ENCODE measurements around the gene TMEM91. TPM values are rescaled to one million over a fixed set of nuclear protein-coding genes. Genes with fewer than 3 reads are reported as not detected.

TMEM91 gene
- total and polyA plus RNA-seq, 9 of the 15 experiments (the other 6 are each of a cell fraction or from before 2014, with no cell fraction given): 1.2 to 5.2 (median 2.7) TPM

DNA sequence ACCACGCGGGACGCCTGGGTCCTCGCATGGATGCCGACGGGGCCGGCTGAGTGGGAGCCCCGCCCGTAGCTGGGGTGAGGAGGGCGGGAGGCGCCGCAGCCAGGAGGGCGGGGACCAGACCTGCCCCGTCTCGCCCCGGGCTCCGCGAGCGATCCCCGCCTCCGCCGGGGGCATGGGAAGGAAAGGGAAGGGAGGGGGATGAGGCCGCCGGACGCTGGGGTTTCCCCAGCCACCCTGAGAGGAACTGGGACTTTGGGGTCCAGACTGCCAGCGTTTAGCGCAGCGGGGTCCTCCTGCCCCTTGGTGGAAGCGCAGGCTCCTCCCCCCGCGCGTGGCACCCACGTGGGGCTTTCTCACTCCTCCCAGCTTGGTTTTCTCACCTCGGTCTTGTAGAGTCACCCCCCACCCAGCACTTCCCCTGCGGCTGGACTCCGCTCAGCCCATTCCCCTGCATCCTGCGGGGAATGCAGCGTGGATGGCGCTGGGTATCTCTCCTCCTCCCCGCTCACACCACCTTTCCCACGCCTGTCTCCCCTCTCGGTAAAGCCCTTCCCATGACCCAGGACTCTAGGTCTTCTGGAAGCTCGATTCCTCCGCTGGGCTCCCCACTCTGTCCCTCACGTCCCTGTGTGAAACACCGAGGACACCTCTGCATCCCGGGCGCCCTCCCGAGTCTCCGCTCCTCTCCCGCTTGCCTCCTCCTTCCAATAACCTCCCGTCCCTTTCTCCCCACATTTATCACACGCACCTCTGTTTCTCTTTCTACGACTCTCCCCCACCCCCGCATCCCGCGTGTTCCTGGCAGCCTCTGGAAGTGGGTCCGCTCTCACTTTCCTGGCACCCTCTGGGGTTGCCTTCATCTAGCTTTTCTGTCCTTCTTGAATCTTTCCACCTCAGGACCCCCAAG lies 24.7 kb upstream of the TMEM91 start:
- peaks cover 17% of the 10 kb centered on the region for H4K20me1 ChIP-seq (replicated peaks; ENCODE audit: control insufficient read depth, insufficient read depth, low read length)
- no peak for FAIRE-seq
- ChIA-PET POLR2A (interaction anchor here (0.6 to 3.1 kb wide), 12 partner anchors 9 to 155 kb away, joined by 3 to 20 read pairs (median 4); partner anchors contain the start of gene B9D2), CTCF (ENCODE audit: low intra/inter-chr PET ratio) (no interaction called here)
- peak overlapping the region; percentile 68; the same call in 1 of the 2 replicates for H2AFZ ChIP-seq (ENCODE audit: low read depth, low read length)
- peak overlapping the region; percentile 98 for H3K4me3 ChIP-seq
- peak overlapping the region; percentile 100 for H3K4me2 ChIP-seq (ENCODE audit: insufficient read depth, low read length)
- peak; percentile 83 to 89 (median 84) for DNase-seq (ENCODE audit: extremely low read depth in 1 of 4, low spot score in 3 of 4)
- intact Hi-C loops (cut with micrococcal nuclease): loop anchor here (1.0 to 5.0 kb wide), 3 partner anchors 28 to 89 kb away; partner anchors contain the start of gene HNRNPUL1
- H3K9ac ChIP-seq (ENCODE audit: insufficient read depth in 1 of 2, low read depth in 2 of 2, low read length in 2 of 2): peak overlapping the region; percentile 85 to 99
- no TSS peak for BruUV-seq (replicated peaks)
- 0% methylated on average over 31 of the region's 58 CpGs for WGBS (ENCODE audit: insufficient coverage, low coverage, missing lambda C conversion rate)
- H3K27ac ChIP-seq (ENCODE audit: extremely low read depth, low read depth, low read length): peak overlapping the region; percentile 93
- H3K36me3 ChIP-seq (ENCODE audit: control insufficient read depth, insufficient read depth, low read length): peaks cover 43% of the 10 kb centered on the region
- no peaks in the 10 kb centered on the region for H3K9me3 ChIP-seq (replicated peaks; ENCODE audit: control insufficient read depth, insufficient read depth, low read depth, low read length)
- peaks cover 11 to 44% of the 10 kb centered on the region in 2 experiments for H3K4me1 ChIP-seq (replicated peaks in 1 of 2; ENCODE audit: control insufficient read depth in 2 of 2, insufficient read depth in 2 of 2, low read length in 2 of 2)
- in situ Hi-C loops (cut with MboI): no loop called here
- peaks cover 71% of the 10 kb centered on the region for H3K79me2 ChIP-seq (ENCODE audit: control insufficient read depth, insufficient read depth, low read length)
- no peaks in the 10 kb centered on the region for H3K9me1 ChIP-seq (ENCODE audit: control insufficient read depth, insufficient read depth, low read length)
- peak; percentile 76 for ATAC-seq
- no peaks in the 10 kb centered on the region for H3K27me3 ChIP-seq (ENCODE audit: control insufficient read depth in 2 of 2, insufficient read depth in 2 of 2, low read length in 2 of 2)
- TF ChIP-seq GABPB1 (CRISPR knock-in tag; IDR thresholded peaks at IDR 0.05): 0 out of 2 replicates have a peak, but pooled peaks have one; percentile 8
- TF ChIP-seq TGIF2 (CRISPR knock-in tag; IDR thresholded peaks at IDR 0.05): no peak
- TF ChIP-seq EP400 (IDR thresholded peaks at IDR 0.05): peak; percentile 6; the same call in 1 of the 2 replicates
- peak; percentile 56 for TF ChIP-seq RBBP5 (IDR thresholded peaks at IDR 0.05; ENCODE audit: borderline replicate concordance, insufficient read depth, low read length, poor library complexity, severe bottlenecking)
- TF ChIP-seq, protein P1, sequence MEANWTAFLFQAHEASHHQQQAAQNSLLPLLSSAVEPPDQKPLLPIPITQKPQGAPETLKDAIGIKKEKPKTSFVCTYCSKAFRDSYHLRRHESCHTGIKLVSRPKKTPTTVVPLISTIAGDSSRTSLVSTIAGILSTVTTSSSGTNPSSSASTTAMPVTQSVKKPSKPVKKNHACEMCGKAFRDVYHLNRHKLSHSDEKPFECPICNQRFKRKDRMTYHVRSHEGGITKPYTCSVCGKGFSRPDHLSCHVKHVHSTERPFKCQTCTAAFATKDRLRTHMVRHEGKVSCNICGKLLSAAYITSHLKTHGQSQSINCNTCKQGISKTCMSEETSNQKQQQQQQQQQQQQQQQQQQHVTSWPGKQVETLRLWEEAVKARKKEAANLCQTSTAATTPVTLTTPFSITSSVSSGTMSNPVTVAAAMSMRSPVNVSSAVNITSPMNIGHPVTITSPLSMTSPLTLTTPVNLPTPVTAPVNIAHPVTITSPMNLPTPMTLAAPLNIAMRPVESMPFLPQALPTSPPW (CRISPR knock-in tag; IDR thresholded peaks at IDR 0.05): peak; percentile 74
- TF ChIP-seq, protein P2, sequence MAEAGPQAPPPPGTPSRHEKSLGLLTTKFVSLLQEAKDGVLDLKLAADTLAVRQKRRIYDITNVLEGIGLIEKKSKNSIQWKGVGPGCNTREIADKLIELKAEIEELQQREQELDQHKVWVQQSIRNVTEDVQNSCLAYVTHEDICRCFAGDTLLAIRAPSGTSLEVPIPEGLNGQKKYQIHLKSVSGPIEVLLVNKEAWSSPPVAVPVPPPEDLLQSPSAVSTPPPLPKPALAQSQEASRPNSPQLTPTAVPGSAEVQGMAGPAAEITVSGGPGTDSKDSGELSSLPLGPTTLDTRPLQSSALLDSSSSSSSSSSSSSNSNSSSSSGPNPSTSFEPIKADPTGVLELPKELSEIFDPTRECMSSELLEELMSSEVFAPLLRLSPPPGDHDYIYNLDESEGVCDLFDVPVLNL (CRISPR knock-in tag; IDR thresholded peaks at IDR 0.05; ENCODE audit: low read depth): no peak
- TF ChIP-seq POLR2AphosphoS5 (IDR thresholded peaks at IDR 0.05; ENCODE audit: control insufficient read depth, insufficient read depth, low read depth, low read length): peak; percentile 50; the same call in 1 of the 2 replicates
- no peak for TF ChIP-seq ZNF3 (CRISPR knock-in tag; IDR thresholded peaks at IDR 0.05)
- TF ChIP-seq CHD1 (IDR thresholded peaks at IDR 0.05; ENCODE audit: low read length): peak; percentile 29
- no peak for TF ChIP-seq RBM15 (IDR thresholded peaks at IDR 0.05; ENCODE audit: insufficient read depth, low read length)
- no peak for TF ChIP-seq CBX3 (IDR thresholded peaks at IDR 0.05; ENCODE audit: borderline replicate concordance in 1 of 2, low read length in 2 of 2)
- no peak for TF ChIP-seq SLC30A9 (CRISPR knock-in tag; IDR thresholded peaks at IDR 0.05)
- no peak for TF ChIP-seq NFXL1 (CRISPR knock-in tag; IDR thresholded peaks at IDR 0.05)
- no peak for TF ChIP-seq SREBF1 (IDR thresholded peaks at IDR 0.05; ENCODE audit: borderline replicate concordance, low read depth, low read length)
- TF ChIP-seq MTF1 (CRISPR knock-in tag; IDR thresholded peaks at IDR 0.05; ENCODE audit: borderline replicate concordance): no peak
- TF ChIP-seq CCNT2 (IDR thresholded peaks at IDR 0.05; ENCODE audit: borderline replicate concordance, extremely low read depth, insufficient read length, low read depth, low read length): peak; percentile 65
- no peak for TF ChIP-seq IFI16 (CRISPR knock-in tag; IDR thresholded peaks at IDR 0.05)

Measured in K562 (cell line).